MG63 (cell line): ENCODE data around the gene NDUFS3. TPM values are rescaled to one million over a fixed set of nuclear protein-coding genes. Genes with fewer than 3 reads are reported as not detected.
"Not testable (repeated sequence)": the region's sequence is repeated elsewhere in the genome, so short reads cannot be mapped to it uniquely, and the experiment has no call there.

Experiments
- DNase-seq: peaks from one replicate; pipeline ENCODE4 v3.0.0-alpha.2; 2020
- H3K27me3 ChIP-seq: fragments of 250-450 bp; sonication (Bioruptor Pico); 2 replicates; pipeline ENCODE4 v1.5.1; 2020; ENCODE audit warnings: mild to moderate bottlenecking, moderate library complexity
- H3K36me3 ChIP-seq: fragments of 250-450 bp; sonication (Bioruptor Pico); 2 replicates; pipeline ENCODE4 v1.5.1; 2020; ENCODE audit warnings: mild to moderate bottlenecking, moderate library complexity
- H3K4me3 ChIP-seq: fragments of 250-450 bp; sonication (Bioruptor Pico); 2 replicates; pipeline ENCODE4 v1.5.1; 2020; ENCODE audit warnings: mild to moderate bottlenecking, moderate library complexity
- H3K9me3 ChIP-seq: fragments of 250-450 bp; sonication (Bioruptor Pico); 2 replicates; pipeline ENCODE4 v1.5.1; 2020; ENCODE audit warnings: mild to moderate bottlenecking, moderate library complexity
- total RNA-seq: library from RNA; depleted of rRNA; stranded (reverse); fragments of >200 nt; shearing (Covaris generic); gene quantifications from 2 replicates; pipeline ENCODE4 v1.2.3, GENCODE V29; 2014; ENCODE audit warnings: low replicate concordance

The NDUFS3 gene
- total RNA-seq, 1 experiment from 2014 or later: 109 TPM

DNA sequence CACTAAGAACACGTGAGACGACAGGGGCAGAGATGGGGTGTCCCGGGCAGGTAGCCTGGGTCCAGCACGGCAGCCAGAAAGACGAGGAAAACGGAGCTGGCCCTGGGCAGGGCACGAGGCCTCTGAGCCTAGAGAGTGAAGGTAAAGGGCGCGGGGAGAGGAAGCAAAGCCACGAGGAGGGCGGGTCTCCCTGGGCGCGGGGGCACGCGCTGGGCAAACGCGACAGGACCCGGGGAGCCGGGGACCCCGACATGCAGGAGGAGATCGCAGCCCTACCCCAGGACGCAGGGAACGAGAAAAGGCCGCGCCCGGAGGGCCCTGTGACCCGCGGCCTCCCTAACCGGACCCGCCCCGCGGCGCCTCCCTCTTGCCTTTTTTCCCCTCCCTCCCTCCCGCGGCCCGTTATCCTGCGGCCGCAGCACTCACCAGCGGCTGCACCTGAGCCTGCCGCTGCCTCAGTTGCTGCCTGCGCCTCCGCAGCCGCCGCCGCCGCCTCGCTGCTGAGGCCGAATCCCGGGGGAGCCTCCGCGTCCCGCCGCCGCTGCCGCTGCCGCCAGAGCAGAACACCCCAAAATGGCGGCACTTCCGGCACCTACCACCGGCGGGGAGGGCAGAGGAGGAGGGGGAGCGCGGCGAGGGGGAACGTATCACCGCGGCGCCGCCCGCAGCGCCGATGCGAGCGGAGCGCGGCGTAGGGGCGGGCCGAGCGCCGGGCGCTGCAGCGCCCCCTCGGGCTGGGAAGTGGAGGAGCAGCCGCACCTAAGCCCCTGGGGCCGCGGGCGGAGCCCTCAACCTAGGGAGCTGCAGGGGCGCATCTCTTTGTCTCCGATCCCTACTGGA is 26.1 kb upstream of the NDUFS3 start, which contains the start of gene CELF1:
TSS of gene CELF1 (minus strand) at position 567 of the 840 bp plus-strand sequence. CDS start 53,609 bp downstream, outside the sequence.
- peak; percentile 91 for DNase-seq

DNA sequence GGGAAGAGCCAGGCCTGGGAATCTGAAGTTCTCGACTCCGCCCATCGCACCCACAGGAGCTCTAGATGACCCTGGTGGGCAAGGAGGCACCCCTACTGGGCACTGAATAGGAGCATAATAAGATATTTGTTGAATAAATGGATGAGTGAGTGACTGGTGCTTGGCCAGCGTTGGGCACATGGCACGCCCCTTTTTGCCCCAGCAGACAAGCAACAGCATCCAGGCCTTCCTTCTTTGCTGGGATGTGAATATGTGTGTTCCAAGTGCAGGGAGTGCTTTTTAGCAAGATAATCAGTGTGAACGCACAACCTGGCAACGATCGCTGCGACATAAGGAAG is 25.5 kb upstream of the NDUFS3 start:
- DNase-seq: no peak
- H3K4me3 ChIP-seq: peak overlapping the region; percentile 94

More for the DNA sequence above, 26.1 kb upstream of the NDUFS3 start, which contains the start of gene CELF1:
- Histone ChIP-seq H3K36me3 (peaks cover 32% of the 10 kb centered on the region), H3K9me3 (no peaks in the 10 kb centered on the region), H3K4me3 (peak within 1 kb of the TSS; percentile 94), H3K27me3 (no peaks in the 10 kb centered on the region)

DNA sequence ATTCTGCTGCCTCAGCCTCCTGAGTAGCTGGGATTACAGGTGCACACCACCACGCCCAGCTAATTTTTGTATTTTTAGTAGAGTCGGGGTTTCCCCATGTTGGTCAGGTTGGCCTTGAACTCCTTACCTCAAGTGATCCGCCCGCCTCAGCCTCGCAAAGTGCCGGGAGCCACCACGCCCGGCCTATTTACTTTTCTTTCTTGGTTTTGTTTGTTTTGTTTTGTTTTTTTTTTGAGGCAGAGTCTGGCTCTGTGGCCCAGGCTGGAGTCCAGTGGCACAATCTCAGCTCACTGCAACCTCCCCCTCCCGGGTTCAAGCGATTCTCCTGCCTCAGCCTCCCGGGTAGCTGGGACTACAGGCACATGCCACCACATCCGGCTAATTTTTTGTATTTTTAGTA is 21.9 kb upstream of the NDUFS3 start:
- not testable (repeated sequence) for H3K9me3 ChIP-seq, H3K36me3 ChIP-seq, DNase-seq, H3K27me3 ChIP-seq, H3K4me3 ChIP-seq

More for the DNA sequence above, 25.5 kb upstream of the NDUFS3 start:
- H3K9me3 ChIP-seq: no peaks in the 10 kb centered on the region
- peaks cover 26% of the 10 kb centered on the region for H3K36me3 ChIP-seq
- no peaks in the 10 kb centered on the region for H3K27me3 ChIP-seq

GRCh38 chr11:47558695-47559094 is 20.2 kb upstream of the NDUFS3 start:
- no peak for DNase-seq
- no peaks in the 10 kb centered on the region for H3K9me3 ChIP-seq
- H3K36me3 ChIP-seq: no peaks in the 10 kb centered on the region
- H3K4me3 ChIP-seq: no peak overlapping the region
- H3K27me3 ChIP-seq: no peaks in the 10 kb centered on the region

DNA sequence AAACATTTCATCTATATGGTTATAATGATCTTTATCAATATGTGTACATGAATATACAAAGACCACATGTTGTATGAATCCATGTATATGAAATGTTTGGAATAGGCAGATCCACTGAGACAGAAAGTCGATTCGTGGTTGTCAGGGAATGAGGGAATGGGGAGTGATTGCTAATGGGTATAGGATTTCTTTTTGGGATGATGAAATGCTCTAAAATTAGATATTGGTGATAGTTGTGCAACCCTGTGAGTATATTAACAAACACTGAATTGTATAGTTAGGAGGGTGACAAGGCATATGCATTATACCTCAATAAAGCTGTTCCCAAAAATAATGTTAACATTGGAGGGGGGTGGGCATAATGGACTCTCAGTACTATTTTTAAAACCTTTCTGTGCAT is 18.4 kb upstream of the NDUFS3 start:
- no peaks in the 10 kb centered on the region for H3K9me3 ChIP-seq
- DNase-seq: no peak
- H3K27me3 ChIP-seq: no peaks in the 10 kb centered on the region
- H3K4me3 ChIP-seq: no peak overlapping the region
- no peaks in the 10 kb centered on the region for H3K36me3 ChIP-seq

DNA sequence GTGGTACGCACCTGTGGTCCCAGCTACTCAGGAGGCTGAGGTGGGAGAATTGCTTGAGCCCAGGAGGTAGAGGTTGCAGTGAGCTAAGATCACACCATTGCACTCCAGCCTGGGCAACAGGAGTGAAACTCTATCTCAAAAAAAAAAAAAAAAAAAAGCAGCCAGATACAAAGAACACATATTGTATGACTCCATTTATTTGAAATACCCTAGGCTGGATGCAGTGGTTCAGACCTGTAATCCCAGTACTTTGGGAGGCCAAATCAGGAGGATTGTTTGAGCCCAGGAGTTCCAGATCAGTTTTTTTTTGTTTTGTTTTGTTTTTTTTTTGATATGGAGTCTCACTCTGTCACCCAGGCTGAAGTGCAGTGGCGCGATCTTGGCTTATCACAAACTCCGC is 16.5 kb upstream of the NDUFS3 start:
- DNase-seq, H3K36me3 ChIP-seq, H3K27me3 ChIP-seq, H3K4me3 ChIP-seq, H3K9me3 ChIP-seq: not testable (repeated sequence)

DNA sequence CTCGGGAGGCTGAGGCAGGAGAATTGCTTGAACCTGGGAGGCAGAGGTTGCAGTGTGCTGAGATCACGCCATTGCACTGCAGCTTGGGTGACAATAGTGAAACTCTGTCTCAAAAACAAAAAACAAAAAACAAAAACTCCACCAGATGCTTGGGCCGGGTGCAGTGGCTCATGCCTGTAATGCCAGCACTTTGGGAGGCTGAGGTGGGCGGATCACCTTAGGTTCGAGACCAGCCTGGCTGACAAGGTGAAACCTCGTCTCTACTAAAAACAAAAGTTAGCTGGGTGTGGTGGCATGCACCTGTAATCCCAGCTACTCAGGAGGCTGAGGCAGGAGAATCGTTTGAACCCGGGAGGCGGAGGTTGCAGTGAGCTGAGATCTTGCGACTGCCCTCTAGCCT is 14.5 kb upstream of the NDUFS3 start:
- H3K9me3 ChIP-seq, DNase-seq: not testable (repeated sequence)

GRCh38 chr11:47564933-47565339 is 13.9 kb upstream of the NDUFS3 start:
- Histone ChIP-seq H3K9me3 (no peaks in the 10 kb centered on the region), H3K27me3 (no peaks in the 10 kb centered on the region), H3K4me3 (peak overlapping the region; percentile 91), H3K36me3 (peaks cover 19% of the 10 kb centered on the region)
- no peak for DNase-seq

More for the DNA sequence above, 14.5 kb upstream of the NDUFS3 start:
- peaks cover 15% of the 10 kb centered on the region for H3K36me3 ChIP-seq
- H3K27me3 ChIP-seq, H3K4me3 ChIP-seq: not testable (repeated sequence)

DNA sequence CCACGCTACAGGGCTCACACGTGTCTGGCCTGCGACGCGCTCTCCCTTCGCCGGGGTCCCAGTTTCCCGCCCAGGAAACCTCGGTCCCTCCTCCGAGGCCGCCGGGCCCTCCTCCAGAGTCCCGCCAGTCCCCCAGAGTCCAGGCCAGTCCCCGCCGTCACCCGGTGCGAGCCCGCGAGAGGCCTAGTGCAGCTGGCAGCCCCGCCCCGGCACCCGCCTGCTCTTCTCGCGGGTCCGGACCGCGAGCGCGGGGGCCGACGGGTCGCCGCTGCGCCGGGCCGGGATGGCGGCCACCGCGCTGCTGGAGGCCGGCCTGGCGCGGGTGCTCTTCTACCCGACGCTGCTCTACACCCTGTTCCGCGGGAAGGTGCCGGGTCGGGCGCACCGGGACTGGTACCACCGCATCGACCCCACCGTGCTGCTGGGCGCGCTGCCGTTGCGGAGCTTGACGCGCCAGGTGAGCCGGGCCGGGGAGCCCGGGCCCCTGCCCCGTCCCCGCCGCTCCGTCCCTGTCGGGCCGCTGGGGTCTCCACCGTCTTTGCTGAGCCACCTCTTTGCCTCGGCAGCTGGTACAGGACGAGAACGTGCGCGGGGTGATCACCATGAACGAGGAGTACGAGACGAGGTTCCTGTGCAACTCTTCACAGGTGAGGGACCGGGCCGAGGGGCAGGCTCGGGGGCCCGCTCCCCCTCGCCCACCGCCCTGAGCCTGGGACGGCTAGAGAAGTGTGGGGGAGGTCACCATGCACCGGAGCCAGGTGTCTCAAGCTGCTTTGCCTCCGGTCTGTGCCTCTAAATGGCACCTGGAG is 13.3 kb upstream of the NDUFS3 start, which contains the start of gene PTPMT1:
TSS of gene PTPMT1 (plus strand) at position 260 of the 809 bp plus-strand sequence. CDS start at position 284, 24 bp downstream.
- DNase-seq: peak; percentile 84

GRCh38 chr11:47566149-47566698 is 12.7 kb upstream of the NDUFS3 start:
- peak overlapping the region; percentile 91 for H3K4me3 ChIP-seq
- H3K9me3 ChIP-seq: no peaks in the 10 kb centered on the region
- peaks cover 26% of the 10 kb centered on the region for H3K36me3 ChIP-seq
- peak; percentile 33 for DNase-seq
- H3K27me3 ChIP-seq: no peaks in the 10 kb centered on the region

More for the DNA sequence above, 13.3 kb upstream of the NDUFS3 start, which contains the start of gene PTPMT1:
- peaks cover 21% of the 10 kb centered on the region for H3K36me3 ChIP-seq
- peak within 1 kb of the TSS; percentile 91 for H3K4me3 ChIP-seq
- H3K9me3 ChIP-seq: no peaks in the 10 kb centered on the region
- H3K27me3 ChIP-seq: no peaks in the 10 kb centered on the region

DNA sequence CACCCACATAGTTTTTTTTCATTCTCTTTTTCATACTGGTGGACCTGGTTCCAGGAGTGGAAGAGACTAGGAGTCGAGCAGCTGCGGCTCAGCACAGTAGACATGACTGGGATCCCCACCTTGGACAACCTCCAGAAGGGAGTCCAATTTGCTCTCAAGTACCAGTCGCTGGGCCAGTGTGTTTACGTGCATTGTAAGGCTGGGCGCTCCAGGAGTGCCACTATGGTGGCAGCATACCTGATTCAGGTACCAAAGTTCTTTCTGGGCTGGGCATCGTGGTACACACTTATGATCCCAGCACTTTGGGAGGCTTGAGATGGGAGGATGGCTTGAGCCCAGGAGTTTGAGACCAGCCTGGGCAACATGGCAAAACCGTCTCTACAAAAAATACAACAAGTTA is 9.2 kb upstream of the NDUFS3 start:
- no peaks in the 10 kb centered on the region for H3K27me3 ChIP-seq
- DNase-seq: no peak
- peaks cover 58% of the 10 kb centered on the region for H3K36me3 ChIP-seq
- H3K9me3 ChIP-seq: no peaks in the 10 kb centered on the region
- no peak overlapping the region for H3K4me3 ChIP-seq

GRCh38 chr11:47570651-47571356 is 8.1 kb upstream of the NDUFS3 start:
- no peak for DNase-seq
- Histone ChIP-seq H3K4me3 (no peak overlapping the region), H3K36me3 (peaks cover 66% of the 10 kb centered on the region), H3K27me3 (no peaks in the 10 kb centered on the region), H3K9me3 (no peaks in the 10 kb centered on the region)

- DNase-seq: no peak
- no peaks in the 10 kb centered on the region for H3K27me3 ChIP-seq
- H3K4me3 ChIP-seq: no peak overlapping the region
- H3K36me3 ChIP-seq: peaks cover 68% of the 10 kb centered on the region
- H3K9me3 ChIP-seq: no peaks in the 10 kb centered on the region
These were observed 7.5 kb upstream of the NDUFS3 start for GRCh38 chr11:47571357-47571729.

DNA sequence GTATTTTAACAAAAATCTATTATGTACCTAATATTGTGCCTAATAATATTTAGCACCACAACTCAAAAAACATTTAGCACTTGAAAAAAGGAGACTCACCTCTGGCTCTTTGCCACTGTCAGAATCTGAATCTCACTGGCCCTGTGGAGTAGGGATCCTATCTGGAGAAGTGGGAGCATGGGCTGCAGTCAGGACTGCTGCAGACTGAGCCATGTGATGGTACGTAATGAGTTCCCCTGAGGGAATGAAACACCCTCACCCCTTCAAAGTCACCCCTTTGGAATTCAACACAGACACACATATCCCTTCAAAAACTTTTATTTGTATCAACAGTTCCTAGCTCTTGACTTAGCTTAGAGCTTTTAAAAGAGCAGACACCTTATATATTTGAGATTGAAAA is 7.0 kb upstream of the NDUFS3 start:
- peaks cover 73% of the 10 kb centered on the region for H3K36me3 ChIP-seq
- no peak overlapping the region for H3K4me3 ChIP-seq
- no peaks in the 10 kb centered on the region for H3K9me3 ChIP-seq
- H3K27me3 ChIP-seq: no peaks in the 10 kb centered on the region
- no peak for DNase-seq

GRCh38 chr11:47572715-47573255 is 6.1 kb upstream of the NDUFS3 start:
- Histone ChIP-seq H3K9me3 (no peaks in the 10 kb centered on the region), H3K36me3 (peaks cover 75% of the 10 kb centered on the region), H3K4me3 (no peak overlapping the region), H3K27me3 (no peaks in the 10 kb centered on the region)
- DNase-seq: no peak

GRCh38 chr11:47573321-47573720 is 5.6 kb upstream of the NDUFS3 start:
- H3K27me3 ChIP-seq: no peaks in the 10 kb centered on the region
- no peaks in the 10 kb centered on the region for H3K9me3 ChIP-seq
- peaks cover 73% of the 10 kb centered on the region for H3K36me3 ChIP-seq
- DNase-seq: no peak
- no peak overlapping the region for H3K4me3 ChIP-seq
